ENCODE results near the gene GRIPAP1. TPM values are rescaled to one million over a fixed set of nuclear protein-coding genes. Genes with fewer than 3 reads are reported as not detected.

Gene GRIPAP1
- total RNA-seq, 4 donors from 2014 or later = 24.7 to 36.4 (median 33.7) TPM

DNA sequence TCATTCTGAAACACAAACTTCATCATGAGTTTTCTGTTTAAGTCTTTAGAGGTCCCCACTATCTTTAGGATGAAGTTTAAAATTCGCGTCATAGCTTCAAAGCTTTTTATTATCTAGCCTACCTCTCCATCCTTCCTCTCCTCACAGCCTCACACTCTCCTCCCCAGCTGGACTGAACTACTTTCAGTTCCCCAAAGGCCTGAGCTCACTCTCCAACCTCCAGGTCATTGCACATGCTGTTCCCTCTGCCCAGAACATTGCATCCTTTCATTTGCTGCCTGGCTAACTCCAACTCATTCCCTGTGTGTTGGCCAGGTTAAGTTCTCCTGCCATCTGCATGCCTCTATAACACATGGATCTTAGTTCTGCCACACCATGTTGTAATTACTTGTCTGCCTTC is 41.8 kb downstream of the GRIPAP1 start:
- H3K9me3 ChIP-seq = no peaks in the 10 kb centered on the region
- no peak overlapping the region for H3K4me3 ChIP-seq
- WGBS = 82% methylated on average over 2 of the region's 2 CpGs
- H3K27me3 ChIP-seq = no peaks in the 10 kb centered on the region
- H3K27ac ChIP-seq (replicated peaks in 1 of 4) = peak overlapping the region in 3 of 4 donors; percentile 34 to 92 (median 90)
- H3K36me3 ChIP-seq = peaks cover 0 to 7% (median 3%) of the 10 kb centered on the region in 4 donors
- peaks cover 13 to 27% (median 20%) of the 10 kb centered on the region in 4 donors for H3K4me1 ChIP-seq
- no peak for DNase-seq (ENCODE audit: extremely low spot score)
- TF ChIP-seq POLR2A (IDR thresholded peaks at IDR 0.05; ENCODE audit: low read depth) (no peak), CTCF (IDR thresholded peaks at IDR 0.05) (no peak), EP300 (IDR thresholded peaks at IDR 0.05) (no peak)
- intact Hi-C loops (cut with DNase I) = no loop called here

DNA sequence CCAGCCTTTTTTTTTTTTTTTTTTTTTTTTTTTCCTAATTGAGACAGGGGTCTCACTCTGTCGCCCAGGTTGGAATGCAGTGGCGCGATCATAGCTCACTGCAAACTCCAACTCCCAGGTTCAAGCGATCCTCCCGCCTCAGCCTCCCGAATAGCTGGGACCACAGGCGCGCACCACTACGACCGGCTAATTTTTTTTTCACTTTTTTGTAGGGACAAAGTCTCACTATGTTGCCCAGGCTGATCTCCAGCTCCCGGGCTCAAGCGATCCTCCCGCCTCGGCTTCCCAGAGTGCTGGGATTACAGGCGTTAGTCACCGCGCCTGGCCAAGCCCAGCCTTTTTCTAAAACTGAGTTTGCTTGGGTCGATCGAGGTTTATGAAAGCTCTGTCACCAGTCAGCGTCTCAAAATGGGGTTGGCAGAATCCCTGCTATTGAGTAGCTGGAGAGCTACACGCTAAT is 43.4 kb downstream of the GRIPAP1 start:
- 53% methylated on average over 21 of the region's 21 CpGs for WGBS
- Histone ChIP-seq H3K9me3 (no peaks in the 10 kb centered on the region), H3K27me3 (no peaks in the 10 kb centered on the region), H3K36me3 (peaks cover 0 to 20% (median 6%) of the 10 kb centered on the region in 4 donors), H3K4me1 (peaks cover 14 to 43% (median 35%) of the 10 kb centered on the region in 4 donors), H3K4me3 (peak overlapping the region; percentile 63 to 79 (median 72)), H3K27ac (replicated peaks in 1 of 4) (peak overlapping the region; percentile 86 to 92 (median 90))
- intact Hi-C loops (cut with DNase I) = loop anchor here (10.0 kb wide), 1 partner anchor 1304 kb away; the partner anchor contains the start of genes ELK1 and UXT
- DNase-seq (ENCODE audit: extremely low spot score) = peak; percentile 92
- no peak for TF ChIP-seq POLR2AphosphoS5 (IDR thresholded peaks at IDR 0.05)
- no peak for TF ChIP-seq CTCF (IDR thresholded peaks at IDR 0.05)
- no peak for TF ChIP-seq EP300 (IDR thresholded peaks at IDR 0.05)
- TF ChIP-seq POLR2A (IDR thresholded peaks at IDR 0.05; ENCODE audit: low read depth) = no peak

DNA sequence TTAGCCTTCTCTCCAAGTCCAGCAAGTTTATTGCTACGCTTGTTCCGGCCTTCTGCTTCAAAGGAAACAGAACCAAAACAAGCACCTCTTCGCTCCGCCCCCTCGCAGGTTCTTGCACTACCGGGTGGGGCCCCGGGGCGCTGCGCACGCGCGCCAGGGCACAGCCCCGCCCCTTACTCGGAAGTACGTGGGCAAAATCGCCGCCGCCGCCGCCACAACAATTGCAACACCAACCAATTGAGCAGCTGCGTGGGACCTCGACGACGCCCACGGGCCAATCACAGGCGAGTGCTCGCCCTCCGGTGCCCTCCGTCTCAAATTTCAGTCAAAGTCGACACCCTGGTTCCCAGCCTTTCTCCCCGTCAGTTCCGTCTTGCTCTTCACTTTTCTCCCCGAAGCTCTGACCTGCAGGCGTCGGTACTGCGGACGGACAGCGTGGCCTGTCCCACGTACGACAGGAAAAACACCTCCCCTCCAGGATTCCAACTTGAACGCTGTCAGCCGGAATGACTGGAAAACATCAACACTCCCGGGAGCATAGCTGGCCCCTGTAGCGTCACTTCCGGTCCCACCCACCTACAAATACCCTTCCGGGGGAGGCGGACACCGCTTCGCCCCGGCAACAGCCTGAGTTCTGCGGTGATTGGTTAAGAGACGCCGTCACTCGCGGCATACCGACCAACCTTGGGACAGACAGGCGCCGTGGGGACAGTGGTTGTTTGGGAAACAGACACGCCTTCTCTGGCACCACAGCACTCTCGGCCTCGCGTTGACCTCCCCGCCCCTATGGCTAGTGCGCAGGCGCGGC is 44.0 kb downstream of the GRIPAP1 start:
- WGBS = 53% methylated on average over 56 of the region's 66 CpGs
- peaks cover 0 to 20% (median 6%) of the 10 kb centered on the region in 4 donors for H3K36me3 ChIP-seq
- TF ChIP-seq POLR2A (IDR thresholded peaks at IDR 0.05; ENCODE audit: low read depth) (peak; percentile 65), EP300 (IDR thresholded peaks at IDR 0.05) (no peak), CTCF (IDR thresholded peaks at IDR 0.05) (no peak), POLR2AphosphoS5 (IDR thresholded peaks at IDR 0.05) (peak; percentile 55 to 90)
- peak; percentile 98 for DNase-seq (ENCODE audit: extremely low spot score)
- no peaks in the 10 kb centered on the region for H3K27me3 ChIP-seq
- peaks cover 14 to 49% (median 42%) of the 10 kb centered on the region in 4 donors for H3K4me1 ChIP-seq
- intact Hi-C loops (cut with DNase I) = loop anchor here (10.0 kb wide), 1 partner anchor 1303 kb away; the partner anchor contains the start of genes ELK1 and UXT
- H3K9me3 ChIP-seq = no peaks in the 10 kb centered on the region
- H3K27ac ChIP-seq (replicated peaks in 1 of 4) = peak overlapping the region; percentile 86 to 92 (median 90)
- peak overlapping the region; percentile 63 to 79 (median 72) for H3K4me3 ChIP-seq

GRCh38 chrX:48957477-48957826 is 44.6 kb downstream of the GRIPAP1 start, which contains the start of gene OTUD5:
Gene OTUD5 (minus strand): TSS chrX:48957607. CDS start chrX:48957570, 37 bp downstream.
- 54% methylated on average over 38 of the region's 53 CpGs for WGBS
- Histone ChIP-seq H3K36me3 (peaks cover 0 to 20% (median 6%) of the 10 kb centered on the region in 4 donors), H3K4me1 (peaks cover 20 to 55% (median 48%) of the 10 kb centered on the region in 4 donors), H3K4me3 (peak within 1 kb of the TSS; percentile 63 to 79 (median 72)), H3K27ac (replicated peaks in 1 of 4) (peak within 1 kb of the TSS; percentile 86 to 92 (median 90)), H3K27me3 (no peaks in the 10 kb centered on the region), H3K9me3 (no peaks in the 10 kb centered on the region)
- DNase-seq (ENCODE audit: extremely low spot score) = no peak
- TF ChIP-seq EP300 (IDR thresholded peaks at IDR 0.05) (no peak), POLR2AphosphoS5 (IDR thresholded peaks at IDR 0.05) (no peak), CTCF (IDR thresholded peaks at IDR 0.05) (no peak), POLR2A (IDR thresholded peaks at IDR 0.05; ENCODE audit: low read depth) (peak; percentile 12)
- intact Hi-C loops (cut with DNase I) = loop anchor here (10.0 kb wide), 1 partner anchor 1303 kb away; the partner anchor contains the start of genes ELK1 and UXT
